HG03442 (cell line): ENCODE measurements around the gene SLC22A5.
A peak's percentile ranks its signal among the peaks of the same experiment; 100 is the strongest.
"Not testable (repeated sequence)": the region's sequence is repeated elsewhere in the genome, so short reads cannot be mapped to it uniquely, and the experiment has no call there.

Source experiments
- ATAC-seq: cut with Tn5 transposase; IDR thresholded peaks from one replicate; pipeline ENCODE4 v1.9.1; 2021; ENCODE audit warnings: mild to moderate bottlenecking, moderate library complexity; ENCODE audit not compliant: unreplicated experiment

The SLC22A5 gene

GRCh38 chr5:132425009-132425937, 55.8 kb downstream of the SLC22A5 start:
- ATAC-seq = peak; percentile 47

- no peak for ATAC-seq
These were observed 56.5 kb downstream of the SLC22A5 start for GRCh38 chr5:132425975-132426524.

GRCh38 chr5:132426525-132427138, 57.1 kb downstream of the SLC22A5 start:
- ATAC-seq = peak; percentile 36

- ATAC-seq = no peak
These were observed 58.0 kb downstream of the SLC22A5 start for GRCh38 chr5:132427281-132428146.

GRCh38 chr5:132428147-132428482, 58.6 kb downstream of the SLC22A5 start:
- no peak for ATAC-seq

- ATAC-seq = no peak
These were observed 59.3 kb downstream of the SLC22A5 start for GRCh38 chr5:132428484-132429462.

GRCh38 chr5:132429463-132430440, 60.2 kb downstream of the SLC22A5 start:
- no peak for ATAC-seq

- no peak for ATAC-seq
These were observed 61.2 kb downstream of the SLC22A5 start for GRCh38 chr5:132430746-132431145.

GRCh38 chr5:132431632-132432031, 62.1 kb downstream of the SLC22A5 start:
- no peak for ATAC-seq

- no peak for ATAC-seq
These were observed 63.6 kb downstream of the SLC22A5 start for GRCh38 chr5:132433141-132433540.

- ATAC-seq = no peak
These were observed 65.1 kb downstream of the SLC22A5 start for GRCh38 chr5:132434416-132435286.

- ATAC-seq = no peak
These were observed 65.9 kb downstream of the SLC22A5 start for GRCh38 chr5:132435447-132435846.

GRCh38 chr5:132435886-132436285, 66.4 kb downstream of the SLC22A5 start:
- no peak for ATAC-seq

- ATAC-seq = no peak
These were observed 67.4 kb downstream of the SLC22A5 start for GRCh38 chr5:132436936-132437335.

- ATAC-seq = peak; percentile 80
These were observed 68.2 kb downstream of the SLC22A5 start for GRCh38 chr5:132437604-132438266.

GRCh38 chr5:132438267-132438645, 68.7 kb downstream of the SLC22A5 start:
- ATAC-seq = not testable (repeated sequence)

GRCh38 chr5:132438917-132439316, 69.4 kb downstream of the SLC22A5 start:
- ATAC-seq = no peak
